Measurements from ENCODE around the gene MTMR3.

Gene MTMR3

GRCh38 chr22:30031764-30032455 is 148.9 kb downstream of the MTMR3 start:
- FAIRE-seq (no peak), DNase-seq (ENCODE audit: insufficient read length) (no peak)
- TF ChIP-seq TAF1 (IDR thresholded peaks at IDR 0.05; ENCODE audit: borderline replicate concordance, low read depth, low read length) = no peak
- no peak for TF ChIP-seq POLR2A (IDR thresholded peaks at IDR 0.05; ENCODE audit: low read depth, low read length)
- no peak for TF ChIP-seq POLR2AphosphoS5 (IDR thresholded peaks at IDR 0.05; ENCODE audit: low read depth, low read length)

GRCh38 chr22:30033137-30033536 is 150.2 kb downstream of the MTMR3 start:
- FAIRE-seq (no peak), DNase-seq (ENCODE audit: insufficient read length) (no peak)

GRCh38 chr22:30033901-30034300 is 150.9 kb downstream of the MTMR3 start:
- no peak for TF ChIP-seq TAF1 (IDR thresholded peaks at IDR 0.05; ENCODE audit: borderline replicate concordance, low read depth, low read length)
- no peak for TF ChIP-seq POLR2A (IDR thresholded peaks at IDR 0.05; ENCODE audit: low read depth, low read length)
- no peak for TF ChIP-seq POLR2AphosphoS5 (IDR thresholded peaks at IDR 0.05; ENCODE audit: low read depth, low read length)
- FAIRE-seq (no peak), DNase-seq (ENCODE audit: insufficient read length) (no peak)

More at GRCh38 chr22:30033137-30033536, 150.2 kb downstream of the MTMR3 start:
- TF ChIP-seq POLR2AphosphoS5 (IDR thresholded peaks at IDR 0.05; ENCODE audit: low read depth, low read length) (no peak), POLR2A (IDR thresholded peaks at IDR 0.05; ENCODE audit: low read depth, low read length) (no peak), TAF1 (IDR thresholded peaks at IDR 0.05; ENCODE audit: borderline replicate concordance, low read depth, low read length) (no peak)

GRCh38 chr22:30036656-30037055 is 153.7 kb downstream of the MTMR3 start:
- no peak for DNase-seq (ENCODE audit: insufficient read length)
- no peak for FAIRE-seq
- TF ChIP-seq TAF1 (IDR thresholded peaks at IDR 0.05; ENCODE audit: borderline replicate concordance, low read depth, low read length) = no peak
- TF ChIP-seq POLR2AphosphoS5 (IDR thresholded peaks at IDR 0.05; ENCODE audit: low read depth, low read length) = no peak
- TF ChIP-seq POLR2A (IDR thresholded peaks at IDR 0.05; ENCODE audit: low read depth, low read length) = no peak

- DNase-seq (ENCODE audit: insufficient read length) (no peak), FAIRE-seq (no peak)
- TF ChIP-seq TAF1 (IDR thresholded peaks at IDR 0.05; ENCODE audit: borderline replicate concordance, low read depth, low read length) = no peak
- TF ChIP-seq POLR2AphosphoS5 (IDR thresholded peaks at IDR 0.05; ENCODE audit: low read depth, low read length) = no peak
- no peak for TF ChIP-seq POLR2A (IDR thresholded peaks at IDR 0.05; ENCODE audit: low read depth, low read length)
Observed at GRCh38 chr22:30038219-30038618, 155.2 kb downstream of the MTMR3 start.

- TF ChIP-seq POLR2AphosphoS5 (IDR thresholded peaks at IDR 0.05; ENCODE audit: low read depth, low read length) = no peak
- TF ChIP-seq TAF1 (IDR thresholded peaks at IDR 0.05; ENCODE audit: borderline replicate concordance, low read depth, low read length) = no peak
- no peak for TF ChIP-seq POLR2A (IDR thresholded peaks at IDR 0.05; ENCODE audit: low read depth, low read length)
- no peak for FAIRE-seq
- DNase-seq (ENCODE audit: insufficient read length) = no peak
Observed at GRCh38 chr22:30040499-30041260, 157.7 kb downstream of the MTMR3 start.

- TF ChIP-seq POLR2AphosphoS5 (IDR thresholded peaks at IDR 0.05; ENCODE audit: low read depth, low read length) (no peak), POLR2A (IDR thresholded peaks at IDR 0.05; ENCODE audit: low read depth, low read length) (no peak), TAF1 (IDR thresholded peaks at IDR 0.05; ENCODE audit: borderline replicate concordance, low read depth, low read length) (no peak)
- FAIRE-seq (no peak), DNase-seq (ENCODE audit: insufficient read length) (no peak)
Observed at GRCh38 chr22:30041475-30041874, 158.5 kb downstream of the MTMR3 start.

GRCh38 chr22:30041881-30042280 is 158.9 kb downstream of the MTMR3 start:
- FAIRE-seq (no peak), DNase-seq (ENCODE audit: insufficient read length) (no peak)
- TF ChIP-seq TAF1 (IDR thresholded peaks at IDR 0.05; ENCODE audit: borderline replicate concordance, low read depth, low read length) = no peak

GRCh38 chr22:30043161-30043560 is 160.2 kb downstream of the MTMR3 start:
- FAIRE-seq (no peak), DNase-seq (ENCODE audit: insufficient read length) (no peak)
- TF ChIP-seq POLR2A (IDR thresholded peaks at IDR 0.05; ENCODE audit: low read depth, low read length) (no peak), POLR2AphosphoS5 (IDR thresholded peaks at IDR 0.05; ENCODE audit: low read depth, low read length) (no peak), TAF1 (IDR thresholded peaks at IDR 0.05; ENCODE audit: borderline replicate concordance, low read depth, low read length) (no peak)

- no peak for TF ChIP-seq POLR2AphosphoS5 (IDR thresholded peaks at IDR 0.05; ENCODE audit: low read depth, low read length)
- no peak for TF ChIP-seq POLR2A (IDR thresholded peaks at IDR 0.05; ENCODE audit: low read depth, low read length)
- no peak for TF ChIP-seq TAF1 (IDR thresholded peaks at IDR 0.05; ENCODE audit: borderline replicate concordance, low read depth, low read length)
- DNase-seq (ENCODE audit: insufficient read length) = no peak
- no peak for FAIRE-seq
Observed at GRCh38 chr22:30044369-30044768, 161.4 kb downstream of the MTMR3 start.

GRCh38 chr22:30044881-30045493 is 162.0 kb downstream of the MTMR3 start:
- FAIRE-seq = no peak
- TF ChIP-seq POLR2A (IDR thresholded peaks at IDR 0.05; ENCODE audit: low read depth, low read length) = no peak
- no peak for TF ChIP-seq TAF1 (IDR thresholded peaks at IDR 0.05; ENCODE audit: borderline replicate concordance, low read depth, low read length)
- no peak for TF ChIP-seq POLR2AphosphoS5 (IDR thresholded peaks at IDR 0.05; ENCODE audit: low read depth, low read length)
- DNase-seq (ENCODE audit: insufficient read length) = no peak

All from GM12892 (cell line).